A549 (cell line): ENCODE data around the gene PIP5KL1. TPM values are rescaled to one million over a fixed set of nuclear protein-coding genes. Genes with fewer than 3 reads are reported as not detected.

Source experiments
- ATAC-seq, 2 experiments: fragments of 200-7000 bp in 1 of 2; fragments of >200 bp in 1 of 2; cut with Nextera tagmentation in 1 of 2; cut with Tn5 transposase in 1 of 2; 3 replicates each; pipeline versions ENCODE4 v1.8.0 to v1.9.1; 2018 to 2020; ENCODE audit warnings: mild to moderate bottlenecking in 1 of 2, moderate library complexity in 1 of 2
- CTCF ChIA-PET: fragments of 300-600 bp; sonication (Branson Sonifier 250); formaldehyde crosslinking; extraction: SDS; loops from one replicate; lab custom pipeline; 2021; ENCODE audit warnings: antibody characterized with exemption, inconsistent platforms; lab: Yijun Ruan, JAX
- POLR2A ChIA-PET: fragments of 350-600 bp; formaldehyde crosslinking; extraction: SDS; loops from one replicate; lab custom pipeline; 2021; ENCODE audit warnings: antibody characterized with exemption, inconsistent platforms; lab: Yijun Ruan, JAX
- DNase-seq, 2 experiments: peaks; one replicate each; pipeline versions ENCODE4 v3.0.0 to v3.0.0-alpha.2; 2011 to 2016; ENCODE audit warnings: low read depth in 1 of 2, low spot score in 1 of 2
- FAIRE-seq: peaks from 2 replicates; lab custom pipeline; 2011; peaks lifted over from hg19 to GRCh38; lab: Jason Lieb, UNC
- H3K27ac ChIP-seq, 2 experiments: fragments of >200 bp; sonication (Bioruptor Twin); formaldehyde crosslinking; 3 replicates each; pipeline ENCODE4 v1.5.1; 2016 to 2017
- H3K4me1 ChIP-seq: fragments of >200 bp; sonication (Bioruptor Twin); formaldehyde crosslinking; 3 replicates; pipeline ENCODE4 v1.6.1; 2016
- H3K4me2 ChIP-seq: fragments of >200 bp; sonication (Bioruptor Twin); formaldehyde crosslinking; 3 replicates; pipeline ENCODE4 v1.6.1; 2016
- H3K4me3 ChIP-seq: fragments of >200 bp; sonication (Bioruptor Twin); formaldehyde crosslinking; 3 replicates; pipeline ENCODE4 v1.5.1; 2016
- H3K9me3 ChIP-seq: fragments of >200 bp; sonication (Bioruptor Twin); formaldehyde crosslinking; 3 replicates; pipeline ENCODE4 v1.6.1; 2016
- BHLHE40 ChIP-seq: IDR thresholded peaks from 2 replicates; pipeline ENCODE4 v1.6.1; 2012; ENCODE audit warnings: low read depth, low read length, inconsistent platforms
- EHMT2 ChIP-seq: fragments of 200-600 bp; sonication (generic); IDR thresholded peaks from 2 replicates; pipeline ENCODE4 v1.6.1; 2016; ENCODE audit warnings: antibody characterized with exemption, low read depth, mild to moderate bottlenecking, moderate library complexity
- ESRRA ChIP-seq: fragments of 150-350 bp; IDR thresholded peaks from 2 replicates; pipeline ENCODE4 v1.6.1; 2014; ENCODE audit warnings: mild to moderate bottlenecking, low read length, borderline replicate concordance
- FOSB ChIP-seq: fragments of 250-450 bp; sonication (Bioruptor Pico); IDR thresholded peaks from 2 replicates; pipeline ENCODE4 v1.5.0; 2020; ENCODE audit warnings: mild to moderate bottlenecking, moderate library complexity
- FOXS1 ChIP-seq: fragments of 250-450 bp; sonication (Bioruptor Pico); IDR thresholded peaks from 2 replicates; pipeline ENCODE4 v1.5.0; 2020; ENCODE audit warnings: mild to moderate bottlenecking, moderate library complexity
- GATA3 ChIP-seq: IDR thresholded peaks from 2 replicates; pipeline ENCODE4 v1.6.1; 2012; ENCODE audit warnings: borderline replicate concordance
- HEYL ChIP-seq: fragments of 250-450 bp; sonication (Bioruptor Pico); IDR thresholded peaks from 2 replicates; pipeline ENCODE4 v1.8.0; 2021; ENCODE audit warnings: mild to moderate bottlenecking, moderate library complexity
- HOXB13 ChIP-seq: fragments of 250-450 bp; sonication (Bioruptor Pico); IDR thresholded peaks from 2 replicates; pipeline ENCODE4 v1.5.0; 2020; ENCODE audit warnings: low read depth, mild to moderate bottlenecking, moderate library complexity
- HOXB5 ChIP-seq: fragments of 250-450 bp; sonication (Bioruptor Pico); IDR thresholded peaks from 2 replicates; pipeline ENCODE4 v1.5.0; 2020; ENCODE audit warnings: mild to moderate bottlenecking, moderate library complexity
- JUN ChIP-seq, 2 experiments: fragments of >200 bp; sonication (Bioruptor Twin); formaldehyde crosslinking; IDR thresholded peaks; 2 replicates in 1 of 2; 3 replicates in 1 of 2; pipeline ENCODE4 v1.6.1; 2016 to 2017
- KDM1A ChIP-seq: fragments of 200-600 bp; sonication (generic); IDR thresholded peaks from 2 replicates; pipeline ENCODE4 v1.6.1; 2016; ENCODE audit warnings: low read depth, mild to moderate bottlenecking
- MAZ ChIP-seq: fragments of 150-350 bp; IDR thresholded peaks from 2 replicates; pipeline ENCODE4 v1.6.1; 2014; ENCODE audit warnings: antibody characterized with exemption, low read depth, low read length, borderline replicate concordance
- PHF8 ChIP-seq: fragments of 200-600 bp; sonication (generic); IDR thresholded peaks from 2 replicates; pipeline ENCODE4 v1.6.1; 2016; ENCODE audit warnings: low read depth, mild to moderate bottlenecking, antibody characterized with exemption, moderate library complexity, borderline replicate concordance
- RAD21 ChIP-seq, 2 experiments: fragments of >200 bp in 1 of 2; sonication (Bioruptor Twin) in 1 of 2; formaldehyde crosslinking in 1 of 2; IDR thresholded peaks in 1 of 2; conservative IDR thresholded peaks in 1 of 2; 2 replicates in 1 of 2; 3 replicates in 1 of 2; pipeline ENCODE4 v1.6.1; 2012 to 2018; ENCODE audit warnings: inconsistent platforms in 1 of 2
- RARB ChIP-seq: fragments of 250-450 bp; sonication (Bioruptor Pico); IDR thresholded peaks from 2 replicates; pipeline ENCODE4 v1.8.0; 2021; ENCODE audit warnings: mild to moderate bottlenecking, moderate library complexity
- RFX5 ChIP-seq: fragments of 450-650 bp; IDR thresholded peaks from 2 replicates; pipeline ENCODE4 v1.7.1; 2014; ENCODE audit warnings: antibody characterized with exemption, mild to moderate bottlenecking, moderate library complexity
- SMC3 ChIP-seq: fragments of >200 bp; sonication (Bioruptor Twin); formaldehyde crosslinking; IDR thresholded peaks from 3 replicates; pipeline ENCODE4 v1.6.1; 2018; ENCODE audit warnings: inconsistent platforms
- WGBS: methylation state at CpG from one replicate; pipeline ENCODE4 v1.1.6; 2017; ENCODE audit errors: missing lambda C conversion rate; 5-methylcytosine and 5-hydroxymethylcytosine counted together
- polyA plus RNA-seq, 4 experiments: library from polyadenylated mRNA; depleted of rRNA in 3 of 4; stranded (reverse); fragments of >200 nt; fragmentation: RNase III in 1 of 4; extraction: RNeasy Plus Mini Kit Qiagen cat#74134 plus additional on column Dnase treatment in 1 of 4; gene quantifications; 2 replicates in 3 of 4; 3 replicates in 1 of 4; pipeline ENCODE4 v1.2.3, GENCODE V29; 2011 to 2017
- TF ChIP-seq, protein P1 (sequence below): IDR thresholded peaks from 2 replicates; pipeline ENCODE4 v1.6.1; 2012; ENCODE audit warnings: low read depth, borderline replicate concordance
- TF ChIP-seq, protein P2 (sequence below): fragments of 150-350 bp; IDR thresholded peaks from 2 replicates; pipeline ENCODE4 v1.6.1; 2014; ENCODE audit warnings: low read depth, mild to moderate bottlenecking, low read length
- TF ChIP-seq, protein P3 (sequence below): fragments of 250-450 bp; sonication (Bioruptor Pico); IDR thresholded peaks from 2 replicates; pipeline ENCODE4 v1.5.0; 2020; ENCODE audit warnings: low read depth, mild to moderate bottlenecking, moderate library complexity
- TF ChIP-seq, protein P4 (sequence below): fragments of >200 bp; sonication (Bioruptor Twin); formaldehyde crosslinking; IDR thresholded peaks from 3 replicates; pipeline ENCODE4 v1.6.1; 2016

Gene PIP5KL1
- polyA plus RNA-seq, 2 of the 4 experiments (the other 2 are of a cell fraction): 2.4 to 2.5 TPM

DNA sequence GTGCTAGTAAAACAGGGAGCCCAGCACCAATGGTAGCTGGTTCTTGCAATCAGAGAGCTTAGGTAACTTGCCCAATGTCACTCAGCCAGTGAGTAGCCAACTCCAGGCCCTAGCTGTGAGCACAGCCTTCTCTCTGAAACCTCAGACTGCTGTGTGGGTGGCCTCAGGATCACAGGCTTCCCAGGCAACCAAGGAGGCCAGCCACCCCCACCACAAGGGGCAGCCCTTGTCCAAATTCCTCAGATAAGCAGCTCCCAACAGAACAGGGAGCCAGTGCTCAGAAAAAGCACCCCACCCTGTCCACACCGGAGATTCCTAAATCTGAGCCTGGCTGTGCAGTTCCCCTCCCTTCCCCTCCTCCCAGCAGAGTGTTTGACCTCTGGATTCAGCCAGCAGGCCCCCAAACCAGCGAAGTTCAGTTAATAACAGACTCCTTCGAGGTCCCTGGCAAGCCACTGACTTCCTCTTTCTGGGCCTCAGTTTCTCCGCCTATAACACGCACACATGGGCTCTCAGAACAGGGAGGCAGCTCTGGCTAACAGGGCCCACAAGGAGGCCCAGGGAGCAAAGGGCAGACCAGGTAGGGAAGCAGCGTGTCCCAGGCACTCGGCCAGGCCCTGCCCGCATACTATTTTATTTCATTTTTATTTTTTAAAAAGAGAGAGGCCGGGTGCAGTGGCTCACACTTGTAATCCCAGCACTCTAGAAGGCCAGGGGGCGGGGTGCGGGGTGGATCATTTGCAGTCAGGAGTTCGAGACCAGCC lies 47.5 kb upstream of the PIP5KL1 start:
- peak in 1 of 2 experiments; percentile 27; a peak in 3 of 6 replicates for ATAC-seq
- Histone ChIP-seq H3K27ac (peak overlapping the region; percentile 97 to 98), H3K4me1 (peaks cover 70% of the 10 kb centered on the region), H3K9me3 (no peaks in the 10 kb centered on the region), H3K4me2 (peak overlapping the region; percentile 98), H3K4me3 (peak overlapping the region; percentile 91)
- ChIA-PET POLR2A (interaction anchor here (1.5 kb wide), 1 partner anchor 9 kb away, joined by 4 read pairs; no protein-coding TSS in a partner anchor), CTCF (interaction anchor here (0.5 to 17.9 kb wide), 15 partner anchors 10 to 140 kb away, joined by 3 to 173 read pairs (median 4); no protein-coding TSS in a partner anchor)
- DNase-seq: peak; percentile 57 to 65
- TF ChIP-seq, protein P1, sequence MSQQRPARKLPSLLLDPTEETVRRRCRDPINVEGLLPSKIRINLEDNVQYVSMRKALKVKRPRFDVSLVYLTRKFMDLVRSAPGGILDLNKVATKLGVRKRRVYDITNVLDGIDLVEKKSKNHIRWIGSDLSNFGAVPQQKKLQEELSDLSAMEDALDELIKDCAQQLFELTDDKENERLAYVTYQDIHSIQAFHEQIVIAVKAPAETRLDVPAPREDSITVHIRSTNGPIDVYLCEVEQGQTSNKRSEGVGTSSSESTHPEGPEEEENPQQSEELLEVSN: no peak
- TF ChIP-seq FOSB (CRISPR knock-in tag): no peak
- peak; percentile 17 to 26; a peak in 1 of 5 replicates for TF ChIP-seq RAD21 (conservative IDR thresholded peaks at IDR 0.05 in 1 of 2, IDR thresholded peaks at IDR 0.05 in 1 of 2)
- TF ChIP-seq JUN (IDR thresholded peaks at IDR 0.05): peak in 1 of 2 experiments; percentile 36; a peak in 1 of 5 replicates
- 0 out of 3 replicates have a peak, but pooled peaks have one; percentile 11 for TF ChIP-seq SMC3
- TF ChIP-seq, all 56 proteins: peak for 3
- 13% methylated on average over 12 of the region's 12 CpGs for WGBS
- no peak for FAIRE-seq

DNA sequence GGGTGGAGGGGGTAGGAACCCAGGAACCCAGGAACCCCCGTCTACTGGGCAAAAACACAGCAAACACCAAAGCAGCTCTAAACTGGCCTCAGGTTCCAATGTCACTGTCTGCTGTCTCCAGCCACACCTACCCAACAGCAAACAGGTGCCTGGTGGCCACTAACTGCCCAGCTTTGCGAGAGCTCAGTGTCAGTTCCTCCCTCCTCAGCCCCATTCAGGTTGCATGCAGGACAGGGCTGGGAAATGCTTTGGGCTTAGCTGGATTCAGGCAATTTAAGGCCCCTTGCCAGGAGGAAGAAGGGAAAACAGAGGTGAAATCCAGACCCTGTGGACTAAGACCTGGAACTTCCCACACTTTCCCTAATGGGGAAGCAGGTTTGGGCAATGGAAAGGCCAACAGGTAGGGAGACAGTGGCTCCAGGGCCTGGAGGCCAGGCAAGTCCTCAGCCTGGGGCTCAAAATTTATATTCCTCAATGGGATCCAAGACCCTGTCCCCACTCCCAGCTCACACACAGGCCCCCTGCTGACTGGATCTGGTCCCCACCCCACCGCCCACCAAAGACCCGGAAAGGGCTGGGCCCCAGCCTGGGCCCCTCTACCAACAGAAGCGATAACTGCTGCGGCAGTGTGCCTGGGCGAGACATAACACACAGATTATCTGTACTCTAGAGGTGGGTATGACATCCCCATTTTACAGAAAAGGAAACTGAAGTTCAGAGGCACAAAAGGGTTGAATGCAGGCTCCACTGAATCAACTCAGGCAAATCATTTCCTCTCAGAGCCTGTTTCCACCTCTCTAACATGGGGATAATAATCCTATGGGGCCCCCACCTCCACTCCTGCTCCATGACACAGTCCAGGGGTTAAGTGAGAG lies 46.7 kb upstream of the PIP5KL1 start:
- ChIA-PET CTCF (interaction anchor here (0.8 to 17.9 kb wide), 14 partner anchors 10 to 141 kb away, joined by 3 to 173 read pairs (median 4); no protein-coding TSS in a partner anchor), POLR2A (interaction anchor here (1.5 kb wide), 1 partner anchor 10 kb away, joined by 4 read pairs; no protein-coding TSS in a partner anchor)
- peak overlapping the region; percentile 98 for H3K4me2 ChIP-seq
- no peak for ATAC-seq
- DNase-seq: no peak
- WGBS: 86% methylated on average over 7 of the region's 7 CpGs
- H3K27ac ChIP-seq: peak overlapping the region; percentile 97 to 98
- H3K4me1 ChIP-seq: peaks cover 73% of the 10 kb centered on the region
- TF ChIP-seq KDM1A (0 out of 2 replicates have a peak, but pooled peaks have one; percentile 19), EHMT2 (no peak), ESRRA (no peak), PHF8 (no peak), FOXS1 (CRISPR knock-in tag) (no peak)
- H3K4me3 ChIP-seq: peak overlapping the region; percentile 91
- no peak for FAIRE-seq
- no peaks in the 10 kb centered on the region for H3K9me3 ChIP-seq

DNA sequence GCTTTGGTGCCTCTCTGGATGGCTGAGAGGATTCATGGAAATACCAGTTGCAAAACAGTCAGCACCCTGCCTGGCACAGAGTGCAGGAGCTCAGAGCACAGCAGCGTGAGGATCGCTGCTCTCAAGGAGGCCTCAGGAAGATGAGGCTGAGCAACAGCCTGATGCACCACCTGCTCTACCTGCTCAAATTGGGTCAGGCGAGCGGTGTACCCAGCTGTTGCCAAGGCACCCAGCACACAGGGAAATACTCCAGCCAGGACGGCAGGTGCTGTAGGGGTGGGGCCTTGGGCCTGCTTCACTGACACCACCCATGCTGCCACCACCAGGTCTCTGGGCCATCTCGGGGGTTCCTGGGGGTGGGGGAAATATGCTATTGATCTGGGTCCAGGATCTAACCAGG lies 45.9 kb upstream of the PIP5KL1 start:
- POLR2A ChIA-PET: no interaction called here
- no peak for FAIRE-seq
- TF ChIP-seq, protein P2, sequence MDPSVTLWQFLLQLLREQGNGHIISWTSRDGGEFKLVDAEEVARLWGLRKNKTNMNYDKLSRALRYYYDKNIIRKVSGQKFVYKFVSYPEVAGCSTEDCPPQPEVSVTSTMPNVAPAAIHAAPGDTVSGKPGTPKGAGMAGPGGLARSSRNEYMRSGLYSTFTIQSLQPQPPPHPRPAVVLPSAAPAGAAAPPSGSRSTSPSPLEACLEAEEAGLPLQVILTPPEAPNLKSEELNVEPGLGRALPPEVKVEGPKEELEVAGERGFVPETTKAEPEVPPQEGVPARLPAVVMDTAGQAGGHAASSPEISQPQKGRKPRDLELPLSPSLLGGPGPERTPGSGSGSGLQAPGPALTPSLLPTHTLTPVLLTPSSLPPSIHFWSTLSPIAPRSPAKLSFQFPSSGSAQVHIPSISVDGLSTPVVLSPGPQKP: no peak
- TF ChIP-seq, protein P3, sequence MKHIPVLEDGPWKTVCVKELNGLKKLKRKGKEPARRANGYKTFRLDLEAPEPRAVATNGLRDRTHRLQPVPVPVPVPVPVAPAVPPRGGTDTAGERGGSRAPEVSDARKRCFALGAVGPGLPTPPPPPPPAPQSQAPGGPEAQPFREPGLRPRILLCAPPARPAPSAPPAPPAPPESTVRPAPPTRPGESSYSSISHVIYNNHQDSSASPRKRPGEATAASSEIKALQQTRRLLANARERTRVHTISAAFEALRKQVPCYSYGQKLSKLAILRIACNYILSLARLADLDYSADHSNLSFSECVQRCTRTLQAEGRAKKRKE: no peak
- TF ChIP-seq, protein P4, sequence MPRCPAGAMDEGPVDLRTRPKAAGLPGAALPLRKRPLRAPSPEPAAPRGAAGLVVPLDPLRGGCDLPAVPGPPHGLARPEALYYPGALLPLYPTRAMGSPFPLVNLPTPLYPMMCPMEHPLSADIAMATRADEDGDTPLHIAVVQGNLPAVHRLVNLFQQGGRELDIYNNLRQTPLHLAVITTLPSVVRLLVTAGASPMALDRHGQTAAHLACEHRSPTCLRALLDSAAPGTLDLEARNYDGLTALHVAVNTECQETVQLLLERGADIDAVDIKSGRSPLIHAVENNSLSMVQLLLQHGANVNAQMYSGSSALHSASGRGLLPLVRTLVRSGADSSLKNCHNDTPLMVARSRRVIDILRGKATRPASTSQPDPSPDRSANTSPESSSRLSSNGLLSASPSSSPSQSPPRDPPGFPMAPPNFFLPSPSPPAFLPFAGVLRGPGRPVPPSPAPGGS: no peak
- TF ChIP-seq HOXB5 (CRISPR knock-in tag) (no peak), HOXB13 (CRISPR knock-in tag) (no peak), EHMT2 (no peak), BHLHE40 (no peak), RFX5 (no peak), FOXS1 (CRISPR knock-in tag) (no peak), GATA3 (no peak), HEYL (no peak), ESRRA (no peak), MAZ (no peak), RARB (CRISPR knock-in tag) (no peak)
- DNase-seq: no peak
- CTCF ChIA-PET: interaction anchor here (0.6 to 17.9 kb wide), 8 partner anchors 14 to 59 kb away, joined by 3 to 173 read pairs (median 10); no protein-coding TSS in a partner anchor
- peak overlapping the region; percentile 98 for H3K4me2 ChIP-seq
- peak overlapping the region; percentile 91; the same call in 2 of the 3 replicates for H3K4me3 ChIP-seq
- ATAC-seq: no peak
- peak overlapping the region; percentile 97 to 98; a peak in 4 of 6 replicates for H3K27ac ChIP-seq
- no peaks in the 10 kb centered on the region for H3K9me3 ChIP-seq
- WGBS: 88% methylated on average over 4 of the region's 6 CpGs
- peaks cover 73% of the 10 kb centered on the region for H3K4me1 ChIP-seq
